OCI-LY7 (cell line): Measurements from ENCODE around the gene RCVRN.

Experiments used
- EZH2phosphoT487 ChIP-seq: fragments of 200-600 bp; sonication (generic); IDR thresholded peaks from 2 replicates; pipeline ENCODE4 v1.6.1; 2018; ENCODE audit warnings: low read depth, borderline replicate concordance, mild to moderate bottlenecking, mixed run types, antibody characterized with exemption, low read length, moderate library complexity, mixed read lengths
- TF ChIP-seq, protein P1 (sequence below): fragments of 200-600 bp; sonication (generic); conservative IDR thresholded peaks from 2 replicates; pipeline ENCODE4 v1.5.1; 2014; ENCODE audit warnings: mild to moderate bottlenecking, antibody characterized with exemption, low read length, moderate library complexity, mixed read lengths

DNA sequence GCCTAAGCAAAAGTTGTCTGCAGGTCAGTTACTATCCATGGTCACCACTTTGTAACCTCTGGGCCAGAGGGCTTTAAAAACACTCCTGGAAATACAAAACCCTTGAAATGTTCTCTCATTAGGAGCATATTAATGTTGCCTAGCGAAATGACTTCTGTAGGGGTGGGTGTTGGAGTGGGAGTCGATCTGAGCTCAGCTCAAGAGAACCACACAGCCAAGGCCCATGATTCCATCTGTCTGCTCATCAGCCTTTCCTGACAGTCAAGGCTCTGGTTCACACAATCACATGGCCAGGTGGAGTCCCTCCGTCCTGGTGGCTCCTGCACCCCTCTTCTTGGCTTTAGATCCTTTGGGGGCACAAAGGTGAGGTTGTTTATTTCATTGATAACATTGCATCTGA is 26.7 kb downstream of the RCVRN start:
- TF ChIP-seq, protein P1, sequence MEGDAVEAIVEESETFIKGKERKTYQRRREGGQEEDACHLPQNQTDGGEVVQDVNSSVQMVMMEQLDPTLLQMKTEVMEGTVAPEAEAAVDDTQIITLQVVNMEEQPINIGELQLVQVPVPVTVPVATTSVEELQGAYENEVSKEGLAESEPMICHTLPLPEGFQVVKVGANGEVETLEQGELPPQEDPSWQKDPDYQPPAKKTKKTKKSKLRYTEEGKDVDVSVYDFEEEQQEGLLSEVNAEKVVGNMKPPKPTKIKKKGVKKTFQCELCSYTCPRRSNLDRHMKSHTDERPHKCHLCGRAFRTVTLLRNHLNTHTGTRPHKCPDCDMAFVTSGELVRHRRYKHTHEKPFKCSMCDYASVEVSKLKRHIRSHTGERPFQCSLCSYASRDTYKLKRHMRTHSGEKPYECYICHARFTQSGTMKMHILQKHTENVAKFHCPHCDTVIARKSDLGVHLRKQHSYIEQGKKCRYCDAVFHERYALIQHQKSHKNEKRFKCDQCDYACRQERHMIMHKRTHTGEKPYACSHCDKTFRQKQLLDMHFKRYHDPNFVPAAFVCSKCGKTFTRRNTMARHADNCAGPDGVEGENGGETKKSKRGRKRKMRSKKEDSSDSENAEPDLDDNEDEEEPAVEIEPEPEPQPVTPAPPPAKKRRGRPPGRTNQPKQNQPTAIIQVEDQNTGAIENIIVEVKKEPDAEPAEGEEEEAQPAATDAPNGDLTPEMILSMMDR, result no peak
- TF ChIP-seq EZH2phosphoT487, result no peak
